Cardiac septum (tissue), 1 donor: ENCODE results near the gene TRIM52. TPM values are rescaled to one million over a fixed set of nuclear protein-coding genes. Genes with fewer than 3 reads are reported as not detected.
"Not testable (repeated sequence)": the region's sequence is repeated elsewhere in the genome, so short reads cannot be mapped to it uniquely, and the experiment has no call there.

ENCODE experiments used
- DNase-seq: peaks from one replicate; pipeline ENCODE4 v3.0.0-alpha.2; 2020; ENCODE audit warnings: low spot score
- intact Hi-C: fragments of 100-400 bp; cut with DNase I; formaldehyde crosslinking; loops from one replicate; pipeline ENCODE4 v1.14.0; 2022
- long read RNA-seq: library from polyadenylated mRNA; unstranded; transcript quantifications from one replicate; pipeline ENCODE4 v2.0.0, GENCODE V29; 2021
- total RNA-seq: library from RNA; stranded (reverse); fragmentation: NEBNext Ultra II Directional; extraction: Animal tissue kit (Norgen Biotek cat#: 25700); gene quantifications from one replicate; pipeline ENCODE4 v1.2.1, GENCODE V29; 2021
- donor health status: DM: no; HTN: no; CAD: no.

TRIM52 gene
- 9.1 TPM for total RNA-seq
- long read RNA-seq, full-length matches to known transcripts, result 4 of 5 reads
- long read RNA-seq, partial matches to known transcripts, result 0 of 5 reads
- long read RNA-seq, other reads (novel, unspliced or antisense), result 1 of 5 reads

DNA sequence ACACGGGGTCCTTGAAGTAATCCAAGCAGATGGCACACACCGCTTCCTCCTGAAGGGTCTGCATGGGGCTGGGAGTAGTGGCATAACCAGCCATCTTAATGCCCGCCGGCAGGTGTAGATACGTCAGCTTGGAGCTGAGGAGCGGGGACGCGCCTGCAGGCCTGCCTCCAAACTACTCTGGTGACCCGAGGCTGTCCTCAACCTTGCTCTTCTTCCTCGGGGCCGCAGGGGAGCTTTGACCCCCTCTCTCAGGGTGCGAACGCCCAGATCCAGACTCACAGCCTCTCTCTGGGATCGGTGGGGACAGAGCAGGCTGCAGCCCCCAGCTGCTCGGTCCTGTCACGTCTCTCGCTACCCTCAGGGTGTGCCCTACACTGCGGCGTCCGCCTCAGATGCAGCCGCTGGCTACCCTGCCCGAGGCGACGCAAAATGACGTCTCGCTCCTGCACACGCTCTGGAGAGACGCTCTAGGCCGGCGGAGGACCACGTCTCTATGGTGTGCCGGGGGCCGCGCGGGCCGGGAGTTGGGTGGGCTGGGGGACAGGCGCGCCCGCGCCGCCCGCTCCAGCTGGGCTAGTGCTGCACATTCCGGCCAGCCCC lies at the start of gene TRIM52:
TSS of gene TRIM52 (minus strand) at position 424 of the 600 bp plus-strand sequence. CDS start at position 94, 330 bp downstream.
- intact Hi-C loops, result loop anchor here (1.0 to 2.0 kb wide), 3 partner anchors 14 to 70 kb away; partner anchors contain the start of gene TRIM41
- DNase-seq, result peak; percentile 97

- intact Hi-C loops, DNase-seq: not testable (repeated sequence)
Measured at GRCh38 chr5:181287331-181287730, 26.4 kb upstream of the TRIM52 start.

DNA sequence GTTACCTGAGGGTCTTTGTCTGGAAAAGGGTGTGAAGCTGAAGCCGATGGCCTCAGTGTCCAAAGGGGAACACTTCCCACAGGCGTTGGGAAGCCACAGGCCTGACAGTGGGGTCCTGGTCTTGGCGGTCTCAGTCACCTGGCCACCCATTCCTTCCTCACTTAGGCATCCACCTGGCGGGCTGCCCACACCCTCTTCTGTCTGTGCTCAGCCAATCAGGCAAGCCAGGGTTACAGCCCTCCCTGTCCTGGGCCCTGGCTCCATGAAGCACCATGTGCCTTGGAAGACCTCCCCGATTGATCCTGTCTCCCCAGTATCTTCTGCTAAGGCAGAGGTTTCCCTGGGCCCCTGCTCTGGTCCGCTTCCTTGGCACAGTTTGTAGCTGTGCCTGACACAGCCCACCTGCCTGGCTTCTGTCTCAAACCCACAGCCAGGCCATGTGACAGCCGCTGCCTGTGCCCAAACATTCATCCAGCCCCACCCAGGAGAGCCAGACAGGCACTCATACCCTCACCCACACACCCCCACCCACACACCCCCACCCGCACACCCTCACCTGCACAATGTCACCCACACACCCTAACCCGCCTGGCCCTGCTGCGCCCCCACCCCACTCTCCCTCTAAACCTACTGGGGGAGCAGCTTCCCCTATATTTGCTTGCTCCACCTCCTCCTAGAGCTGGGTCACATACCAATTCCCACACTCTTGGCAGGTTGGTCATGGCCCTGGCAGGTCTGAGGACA lies 25.2 kb upstream of the TRIM52 start:
- intact Hi-C loops, DNase-seq: not testable (repeated sequence)

DNA sequence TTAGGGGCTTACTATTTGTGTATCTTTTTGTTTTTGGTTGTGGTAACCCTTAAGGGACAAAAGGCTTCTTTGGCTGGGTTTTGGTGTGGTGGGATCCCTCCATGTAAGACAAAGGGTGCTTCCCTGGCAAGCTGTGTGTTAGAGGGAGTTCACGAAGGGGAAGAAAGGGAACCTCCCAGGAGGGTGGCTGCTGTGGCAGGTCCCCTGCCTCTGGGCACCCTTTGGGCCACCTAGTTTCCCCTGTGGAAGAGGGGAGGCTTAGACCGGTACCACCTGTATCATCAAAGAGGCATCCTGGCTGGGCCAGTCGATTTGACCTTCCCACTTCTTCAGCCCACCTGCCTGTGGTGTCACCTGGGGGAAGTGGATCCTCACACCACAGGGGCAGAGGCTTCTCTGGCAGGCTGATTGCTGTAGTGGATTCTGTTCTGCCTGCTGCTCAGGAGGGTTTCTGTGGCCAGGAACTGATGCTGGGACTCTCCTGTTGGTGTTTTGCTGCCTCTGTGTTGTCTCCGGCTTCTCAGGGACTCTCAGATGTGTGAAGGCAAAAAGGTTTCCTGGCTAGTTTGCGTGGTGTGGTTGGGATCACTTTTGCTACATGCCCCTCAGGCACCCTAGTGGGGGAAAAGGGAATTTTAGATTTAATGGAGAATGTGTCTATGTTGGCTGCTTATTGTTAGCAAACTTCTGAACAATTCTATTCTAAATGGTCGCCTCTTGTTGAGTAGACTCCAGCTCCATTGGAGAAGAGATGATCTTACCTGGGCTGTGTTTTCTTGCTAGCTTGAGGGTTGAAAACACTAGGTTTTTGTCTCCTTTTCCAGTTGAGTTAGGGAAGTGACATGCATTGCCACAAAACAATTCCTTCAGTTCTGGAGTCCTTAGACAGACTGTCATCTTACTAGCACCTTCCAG lies 23.2 kb upstream of the TRIM52 start:
- DNase-seq, intact Hi-C loops: not testable (repeated sequence)

- no peak for DNase-seq
- intact Hi-C loops, result no loop called here
Measured at GRCh38 chr5:181283347-181283746, 22.4 kb upstream of the TRIM52 start.

GRCh38 chr5:181282874-181283273 lies 21.9 kb upstream of the TRIM52 start:
- intact Hi-C loops, result no loop called here
- DNase-seq, result no peak

DNA sequence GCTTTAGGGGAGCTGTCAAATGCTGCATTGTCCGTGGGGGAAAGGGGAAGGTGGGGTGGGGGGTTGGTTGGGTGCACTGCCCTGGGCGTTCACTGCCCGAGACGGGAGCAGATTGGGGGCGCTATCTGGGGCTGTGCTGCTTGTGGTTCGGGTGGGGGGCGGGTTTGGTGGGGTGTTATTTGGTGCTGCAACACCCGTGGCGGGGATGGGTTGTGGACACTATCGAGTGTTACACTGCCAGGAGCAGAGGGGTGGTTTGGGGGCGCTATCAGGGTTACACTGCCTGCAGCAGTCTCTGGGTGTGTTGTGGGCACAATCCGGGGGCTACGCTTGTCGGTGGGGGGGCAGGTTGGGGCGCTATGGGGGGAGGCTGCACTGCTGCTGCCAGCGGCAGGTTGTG lies 21.5 kb upstream of the TRIM52 start:
- intact Hi-C loops, DNase-seq: not testable (repeated sequence)

GRCh38 chr5:181281984-181282316 lies 21.0 kb upstream of the TRIM52 start:
- no peak for DNase-seq
- intact Hi-C loops, result no loop called here

- DNase-seq, result no peak
- intact Hi-C loops, result no loop called here
Measured at GRCh38 chr5:181281077-181281983, 20.4 kb upstream of the TRIM52 start.

DNA sequence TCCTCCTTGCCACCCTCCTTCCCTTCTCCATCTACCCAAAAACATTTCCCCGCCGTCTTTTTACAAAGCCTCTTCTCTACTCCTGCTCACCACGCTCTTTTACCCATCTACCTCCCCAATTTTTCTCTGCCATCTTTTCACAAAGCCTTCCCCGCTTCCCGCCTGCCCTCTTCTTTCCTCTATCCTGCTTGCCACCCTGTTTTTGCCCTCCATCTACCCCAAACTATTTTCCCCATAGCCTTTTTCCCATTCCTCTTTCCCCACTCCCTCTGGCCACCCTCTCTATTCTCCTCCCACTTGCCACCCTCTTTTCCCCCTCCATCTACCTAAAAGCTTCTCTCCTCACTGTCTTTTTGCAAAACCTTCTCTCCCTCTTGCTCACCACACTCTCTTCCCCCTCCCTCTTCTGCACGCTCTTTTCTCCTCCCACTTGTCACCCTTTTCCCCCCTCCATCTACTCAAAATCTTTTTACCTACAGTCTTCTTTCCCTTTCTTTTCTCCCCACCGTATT lies 19.4 kb upstream of the TRIM52 start:
- DNase-seq, result no peak
- intact Hi-C loops, result no loop called here

GRCh38 chr5:181273433-181273744 lies 12.4 kb upstream of the TRIM52 start:
- intact Hi-C loops, DNase-seq: not testable (repeated sequence)

GRCh38 chr5:181271081-181271480 lies 10.1 kb upstream of the TRIM52 start:
- intact Hi-C loops, result no loop called here
- DNase-seq, result no peak

- intact Hi-C loops, DNase-seq: not testable (repeated sequence)
Measured at GRCh38 chr5:181267907-181268306, 7.0 kb upstream of the TRIM52 start.

- intact Hi-C loops, DNase-seq: not testable (repeated sequence)
Measured at GRCh38 chr5:181267291-181267904, 6.5 kb upstream of the TRIM52 start.

GRCh38 chr5:181265092-181265671 lies 4.2 kb upstream of the TRIM52 start:
- intact Hi-C loops, result no loop called here
- no peak for DNase-seq

DNA sequence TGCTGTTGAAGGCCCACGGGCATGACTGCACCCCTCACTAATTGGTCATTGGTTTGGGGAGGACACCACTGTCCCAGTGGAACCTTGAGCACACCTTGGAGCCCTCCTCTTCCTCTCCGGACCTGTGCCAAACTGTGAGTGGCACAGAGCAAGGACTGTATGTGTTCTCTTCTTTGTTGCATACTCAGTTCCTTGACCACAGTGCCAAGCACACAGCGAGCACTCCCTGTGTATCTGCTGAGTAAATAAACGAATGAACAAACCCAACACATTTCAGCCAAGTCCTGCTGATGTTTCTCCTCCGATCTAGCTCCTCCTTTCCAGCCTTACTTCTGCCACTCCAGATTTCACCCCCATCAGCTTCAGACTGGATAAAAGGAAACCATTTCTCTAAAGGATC lies 2.7 kb upstream of the TRIM52 start:
- intact Hi-C loops, result no loop called here
- no peak for DNase-seq

GRCh38 chr5:181261320-181262049 lies 542 bp upstream of the TRIM52 start:
- intact Hi-C loops, result loop anchor here (1.0 to 2.0 kb wide), 3 partner anchors 15 to 71 kb away; partner anchors contain the start of gene TRIM41
- DNase-seq, result peak; percentile 88
